Psoas muscle (tissue), 8 donors: ENCODE data around the gene COL4A1. TPM values are rescaled to one million over a fixed set of nuclear protein-coding genes. Genes with fewer than 3 reads are reported as not detected.

Experiments
- ATAC-seq, 4 donors: fragments of 200-7000 bp; cut with Tn5 transposase; one replicate each; pipeline ENCODE4 v1.9.1; 2020; ENCODE audit warnings: moderate library complexity in 3 of 4, mild to moderate bottlenecking in 2 of 4
- DNase-seq, 2 donors: peaks; one replicate each; pipeline ENCODE4 v3.0.0-alpha.2; 2020
- H3K27ac ChIP-seq: fragments of 200-600 bp; one replicate; pipeline ENCODE4 v1.8.0; 2022
- H3K27me3 ChIP-seq, 3 donors: fragments of 200-600 bp in 1 of 3; one replicate each; pipeline versions ENCODE4 v1.6.1 to v1.8.0; 2013 to 2022; ENCODE audit warnings: low read length in 2 of 3, mild to moderate bottlenecking in 2 of 3, moderate library complexity in 1 of 3; ENCODE audit not compliant: insufficient read depth in 3 of 3
- H3K36me3 ChIP-seq, 2 donors: fragments of 200-600 bp in 1 of 2; one replicate each; pipeline versions ENCODE4 v1.6.1 to v1.8.0; 2013 to 2022; ENCODE audit warnings: low read depth in 1 of 2, mild to moderate bottlenecking in 1 of 2, moderate library complexity in 1 of 2; ENCODE audit not compliant: insufficient read depth in 1 of 2
- H3K4me1 ChIP-seq: fragments of 200-600 bp; one replicate; pipeline ENCODE4 v1.8.0; 2022
- H3K4me3 ChIP-seq: fragments of 200-600 bp; one replicate; pipeline ENCODE4 v1.8.0; 2022; ENCODE audit warnings: mild to moderate bottlenecking
- H3K9me3 ChIP-seq: fragments of 200-600 bp; one replicate; pipeline ENCODE4 v1.8.0; 2022
- CTCF ChIP-seq: fragments of 200-600 bp; IDR thresholded peaks from one replicate; pipeline ENCODE4 v1.8.0; 2022; ENCODE audit warnings: antibody characterized with exemption
- WGBS, 3 donors: extraction: QIAGEN DNeasy Blood & Tissue Kit; methylation state at CpG; one replicate each; pipeline versions ENCODE4 v1.1.6 to v1.1.7; 2013; 5-methylcytosine and 5-hydroxymethylcytosine counted together
- intact Hi-C, 2 donors: fragments of 100-400 bp; cut with DNase I; formaldehyde crosslinking; loops; one replicate each; pipeline versions ENCODE4 v1.11.0 to v1.14.2; 2022
- polyA plus RNA-seq, 3 donors: library from polyadenylated mRNA; stranded (reverse); fragments of 200-250 nt; gene quantifications; one replicate each; pipeline ENCODE4 v1.2.3, GENCODE V29; 2013
- total RNA-seq, 4 donors: library from RNA; stranded (reverse); fragmentation: NEBNext Ultra II Directional in 2 of 4; extraction: Animal tissue kit (Norgen Biotek cat#: 25700) in 2 of 4; gene quantifications; one replicate each; pipeline versions ENCODE4 v1.2.1 to v1.2.4, GENCODE V29; 2021 to 2023
- donor health status: healthy with polysubstance abuse.
- donor health status: DM: no; HTN: no; CAD: no; lungs with moderate emphysema.
- donor health status: Bipolar disorder and iron deficiency.
- donor health status: healthy.
- donor health status: DM: yes; HTN: yes; CAD: no.
- donor health status: DM: no; HTN: no; CAD: no.
- donor health status: DM: no; HTN: no; CAD: no.
- donor health status: DM: yes; HTN: yes; CAD: no.

COL4A1 gene
- total and polyA plus RNA-seq, 7 donors, result 39.0 to 127 (median 97.0) TPM

GRCh38 chr13:110336681-110337080 is 29.7 kb upstream of the COL4A1 start:
- DNase-seq (no peak), ATAC-seq (no peak)
- 22 to 37% (median 30%) methylated on average over 5 of the region's 5 CpGs for WGBS, 3 donors
- peaks cover 0 to 4% (median 0%) of the 10 kb centered on the region in 3 donors for H3K27me3 ChIP-seq
- H3K36me3 ChIP-seq, result no peaks in the 10 kb centered on the region
- no peak for TF ChIP-seq CTCF
- H3K27ac ChIP-seq, result no peak overlapping the region
- no peaks in the 10 kb centered on the region for H3K9me3 ChIP-seq
- H3K4me1 ChIP-seq, result peaks cover 19% of the 10 kb centered on the region
- intact Hi-C loops, result no loop called here
- no peak overlapping the region for H3K4me3 ChIP-seq

- H3K4me1 ChIP-seq, result peaks cover 17% of the 10 kb centered on the region
- H3K27ac ChIP-seq, result no peak overlapping the region
- H3K9me3 ChIP-seq, result no peaks in the 10 kb centered on the region
- no peak for ATAC-seq
- WGBS, 3 donors, result 90 to 94% (median 93%) methylated on average over 9 of the region's 9 CpGs
- no peak overlapping the region for H3K4me3 ChIP-seq
- TF ChIP-seq CTCF, result no peak
- intact Hi-C loops, result no loop called here
- peaks cover 0 to 9% (median 0%) of the 10 kb centered on the region in 3 donors for H3K27me3 ChIP-seq
- no peaks in the 10 kb centered on the region for H3K36me3 ChIP-seq
- no peak for DNase-seq
Observed at GRCh38 chr13:110336108-110336507, 29.2 kb upstream of the COL4A1 start.

GRCh38 chr13:110334841-110335490 is 28.0 kb upstream of the COL4A1 start:
- H3K4me3 ChIP-seq, result no peak overlapping the region
- intact Hi-C loops, result no loop called here
- peaks cover 18% of the 10 kb centered on the region for H3K4me1 ChIP-seq
- no peaks in the 10 kb centered on the region for H3K36me3 ChIP-seq
- no peak overlapping the region for H3K27ac ChIP-seq
- peaks cover 0 to 17% (median 0%) of the 10 kb centered on the region in 3 donors for H3K27me3 ChIP-seq
- TF ChIP-seq CTCF, result no peak
- DNase-seq, result no peak
- no peak for ATAC-seq
- 88 to 94% (median 91%) methylated on average over 10 to 11 of the region's 11 CpGs for WGBS, 3 donors
- H3K9me3 ChIP-seq, result no peaks in the 10 kb centered on the region

GRCh38 chr13:110334256-110334655 is 27.3 kb upstream of the COL4A1 start:
- H3K4me1 ChIP-seq, result peaks cover 18% of the 10 kb centered on the region
- no peak overlapping the region for H3K27ac ChIP-seq
- no peak for TF ChIP-seq CTCF
- no peak overlapping the region for H3K4me3 ChIP-seq
- H3K27me3 ChIP-seq, result peaks cover 0 to 17% (median 0%) of the 10 kb centered on the region in 3 donors
- no peaks in the 10 kb centered on the region for H3K36me3 ChIP-seq
- no peak for ATAC-seq
- intact Hi-C loops, result no loop called here
- no peak for DNase-seq
- no peaks in the 10 kb centered on the region for H3K9me3 ChIP-seq
- WGBS, 3 donors, result 68 to 79% (median 72%) methylated on average over 8 of the region's 8 CpGs

GRCh38 chr13:110333837-110334236 is 26.9 kb upstream of the COL4A1 start:
- ATAC-seq (no peak), DNase-seq (no peak)
- Histone ChIP-seq H3K27me3 (peaks cover 0 to 21% (median 0%) of the 10 kb centered on the region in 3 donors), H3K4me3 (no peak overlapping the region), H3K4me1 (peaks cover 17% of the 10 kb centered on the region), H3K9me3 (no peaks in the 10 kb centered on the region), H3K36me3 (no peaks in the 10 kb centered on the region), H3K27ac (no peak overlapping the region)
- no peak for TF ChIP-seq CTCF
- WGBS, 3 donors, result 89 to 91% (median 91%) methylated on average over 12 of the region's 12 CpGs
- intact Hi-C loops, result no loop called here
